ENCODE measurements around the gene PM20D2. TPM values are rescaled to one million over a fixed set of nuclear protein-coding genes. Genes with fewer than 3 reads are reported as not detected.

Gene PM20D2
- total and polyA plus RNA-seq, 2 of the 13 experiments (the other 11 are each of a cell fraction or from before 2014, with no cell fraction given), result 13.3 to 26.3 TPM

DNA sequence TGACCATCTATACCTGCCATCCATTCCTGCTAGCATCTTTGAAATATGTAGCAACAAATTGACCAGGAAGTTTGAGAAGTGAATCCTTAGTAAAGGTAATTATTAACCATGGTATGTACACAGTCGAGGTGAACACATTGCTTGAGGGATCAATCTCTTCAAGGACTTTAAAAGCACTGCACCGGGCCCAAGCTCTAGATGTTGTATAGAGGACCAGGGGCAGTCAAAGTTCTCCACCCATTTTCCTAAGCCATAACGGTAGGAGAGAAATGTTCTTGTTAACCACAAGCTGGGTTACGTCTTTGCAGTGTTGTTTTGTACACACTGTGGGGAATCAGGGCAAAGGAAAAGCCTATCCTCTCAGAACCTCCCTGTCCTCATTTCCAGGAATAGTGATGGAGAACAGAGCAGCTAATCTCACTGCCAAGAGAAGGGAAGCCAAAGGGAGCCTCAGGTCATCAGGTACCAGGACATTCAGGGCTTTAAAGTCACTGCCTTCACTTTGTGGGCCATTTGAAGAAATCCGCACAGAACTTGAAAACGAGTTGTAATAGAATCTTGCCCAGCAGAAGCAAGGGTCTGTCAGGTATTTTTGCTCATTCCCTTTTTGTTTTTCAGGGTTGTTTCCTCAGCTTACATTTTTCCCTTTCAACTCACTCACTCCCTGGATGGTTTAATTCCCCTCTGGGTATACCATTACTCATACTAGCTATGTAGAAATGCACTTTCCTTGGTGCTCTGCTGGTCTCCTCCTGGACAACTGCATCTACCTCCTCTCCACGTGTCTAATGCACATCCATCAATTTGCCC is 5.3 kb upstream of the PM20D2 start (continued):
- TF ChIP-seq YEATS4 (CRISPR knock-in tag; IDR thresholded peaks at IDR 0.05; ENCODE audit: borderline replicate concordance) (no peak; the same call in 1 of the 2 replicates), RFX1 (IDR thresholded peaks at IDR 0.05) (no peak), ZFP62 (CRISPR knock-in tag; IDR thresholded peaks at IDR 0.05) (no peak), ZSCAN12 (CRISPR knock-in tag; IDR thresholded peaks at IDR 0.05) (no peak), PHB2 (IDR thresholded peaks at IDR 0.05; ENCODE audit: partially characterized antibody) (no peak), SMAD9 (CRISPR knock-in tag; IDR thresholded peaks at IDR 0.05) (no peak), ZNF253 (CRISPR knock-in tag; IDR thresholded peaks at IDR 0.05; ENCODE audit: borderline replicate concordance) (no peak), JUNB (CRISPR knock-in tag; IDR thresholded peaks at IDR 0.05; ENCODE audit: borderline replicate concordance) (no peak), PHF5A (CRISPR knock-in tag; IDR thresholded peaks at IDR 0.05; ENCODE audit: low read depth, unreplicated experiment) (no peak), HNRNPH1 (optimal IDR thresholded peaks at IDR 0.05; ENCODE audit: low read depth, low read length) (no peak), ZFP41 (CRISPR knock-in tag; IDR thresholded peaks at IDR 0.05; ENCODE audit: borderline replicate concordance) (no peak), ELF4 (CRISPR knock-in tag; IDR thresholded peaks at IDR 0.05; ENCODE audit: borderline replicate concordance) (no peak), KLF6 (CRISPR knock-in tag; IDR thresholded peaks at IDR 0.05) (0 out of 2 replicates have a peak, but pooled peaks have one; percentile 48), SALL1 (CRISPR knock-in tag; IDR thresholded peaks at IDR 0.05) (peak; percentile 69; the same call in 1 of the 2 replicates), ZNF652 (CRISPR knock-in tag; IDR thresholded peaks at IDR 0.05; ENCODE audit: borderline replicate concordance, low read depth) (no peak), GTF2F1 (IDR thresholded peaks at IDR 0.05; ENCODE audit: low read length) (no peak), SIX4 (CRISPR knock-in tag; IDR thresholded peaks at IDR 0.05) (no peak), WIZ (CRISPR knock-in tag; IDR thresholded peaks at IDR 0.05) (no peak), PCBP2 (optimal IDR thresholded peaks at IDR 0.05; ENCODE audit: low read depth, low read length, poor library complexity, severe bottlenecking) (no peak)
- TF ChIP-seq, protein P1, sequence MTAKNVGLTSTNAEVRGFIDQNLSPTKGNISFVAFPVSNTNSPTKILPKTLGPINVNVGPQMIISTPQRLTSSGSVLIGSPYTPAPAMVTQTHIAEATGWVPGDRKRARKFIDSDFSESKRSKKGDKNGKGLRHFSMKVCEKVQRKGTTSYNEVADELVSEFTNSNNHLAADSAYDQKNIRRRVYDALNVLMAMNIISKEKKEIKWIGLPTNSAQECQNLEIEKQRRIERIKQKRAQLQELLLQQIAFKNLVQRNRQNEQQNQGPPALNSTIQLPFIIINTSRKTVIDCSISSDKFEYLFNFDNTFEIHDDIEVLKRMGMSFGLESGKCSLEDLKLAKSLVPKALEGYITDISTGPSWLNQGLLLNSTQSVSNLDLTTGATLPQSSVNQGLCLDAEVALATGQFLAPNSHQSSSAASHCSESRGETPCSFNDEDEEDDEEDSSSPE (CRISPR knock-in tag; IDR thresholded peaks at IDR 0.05), result no peak
- TF ChIP-seq, protein P2, sequence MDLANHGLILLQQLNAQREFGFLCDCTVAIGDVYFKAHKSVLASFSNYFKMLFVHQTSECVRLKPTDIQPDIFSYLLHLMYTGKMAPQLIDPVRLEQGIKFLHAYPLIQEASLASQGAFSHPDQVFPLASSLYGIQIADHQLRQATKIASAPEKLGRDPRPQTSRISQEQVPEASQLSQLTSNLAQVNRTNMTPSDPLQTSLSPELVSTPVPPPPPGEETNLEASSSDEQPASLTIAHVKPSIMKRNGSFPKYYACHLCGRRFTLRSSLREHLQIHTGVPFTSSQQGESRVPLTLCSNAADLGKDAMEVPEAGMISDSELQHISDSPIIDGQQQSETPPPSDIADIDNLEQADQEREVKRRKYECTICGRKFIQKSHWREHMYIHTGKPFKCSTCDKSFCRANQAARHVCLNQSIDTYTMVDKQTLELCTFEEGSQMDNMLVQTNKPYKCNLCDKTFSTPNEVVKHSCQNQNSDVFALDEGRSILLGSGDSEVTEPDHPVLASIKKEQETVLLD (CRISPR knock-in tag; IDR thresholded peaks at IDR 0.05; ENCODE audit: low read depth), result no peak
- TF ChIP-seq, protein P3, sequence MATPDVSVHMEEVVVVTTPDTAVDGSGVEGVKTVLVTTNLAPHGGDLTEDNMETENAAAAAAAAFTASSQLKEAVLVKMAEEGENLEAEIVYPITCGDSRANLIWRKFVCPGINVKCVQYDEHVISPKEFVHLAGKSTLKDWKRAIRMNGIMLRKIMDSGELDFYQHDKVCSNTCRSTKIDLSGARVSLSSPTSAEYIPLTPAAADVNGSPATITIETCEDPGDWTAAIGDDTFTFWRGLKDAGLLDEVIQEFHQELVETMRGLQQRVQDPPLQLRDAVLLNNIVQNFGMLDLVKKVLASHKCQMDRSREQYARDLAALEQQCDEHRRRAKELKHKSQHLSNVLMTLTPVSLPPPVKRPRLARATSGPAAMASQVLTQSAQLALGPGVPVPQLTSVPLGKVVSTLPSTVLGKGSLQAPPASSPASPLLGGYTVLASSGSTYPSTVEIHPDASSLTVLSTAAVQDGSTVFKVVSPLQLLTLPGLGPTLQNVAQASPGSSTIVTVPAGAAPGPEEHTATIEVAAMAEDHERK (CRISPR knock-in tag; IDR thresholded peaks at IDR 0.05; ENCODE audit: low read depth), result no peak
- TF ChIP-seq, protein P4, sequence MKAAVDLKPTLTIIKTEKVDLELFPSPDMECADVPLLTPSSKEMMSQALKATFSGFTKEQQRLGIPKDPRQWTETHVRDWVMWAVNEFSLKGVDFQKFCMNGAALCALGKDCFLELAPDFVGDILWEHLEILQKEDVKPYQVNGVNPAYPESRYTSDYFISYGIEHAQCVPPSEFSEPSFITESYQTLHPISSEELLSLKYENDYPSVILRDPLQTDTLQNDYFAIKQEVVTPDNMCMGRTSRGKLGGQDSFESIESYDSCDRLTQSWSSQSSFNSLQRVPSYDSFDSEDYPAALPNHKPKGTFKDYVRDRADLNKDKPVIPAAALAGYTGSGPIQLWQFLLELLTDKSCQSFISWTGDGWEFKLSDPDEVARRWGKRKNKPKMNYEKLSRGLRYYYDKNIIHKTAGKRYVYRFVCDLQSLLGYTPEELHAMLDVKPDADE (CRISPR knock-in tag; IDR thresholded peaks at IDR 0.05), result no peak
- TF ChIP-seq, protein P5, sequence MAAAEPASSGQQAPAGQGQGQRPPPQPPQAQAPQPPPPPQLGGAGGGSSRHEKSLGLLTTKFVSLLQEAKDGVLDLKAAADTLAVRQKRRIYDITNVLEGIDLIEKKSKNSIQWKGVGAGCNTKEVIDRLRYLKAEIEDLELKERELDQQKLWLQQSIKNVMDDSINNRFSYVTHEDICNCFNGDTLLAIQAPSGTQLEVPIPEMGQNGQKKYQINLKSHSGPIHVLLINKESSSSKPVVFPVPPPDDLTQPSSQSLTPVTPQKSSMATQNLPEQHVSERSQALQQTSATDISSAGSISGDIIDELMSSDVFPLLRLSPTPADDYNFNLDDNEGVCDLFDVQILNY (CRISPR knock-in tag; conservative IDR thresholded peaks at IDR 0.05), result no peak

Data from HepG2 (cell line).